ENCODE data around the gene SLC6A18.

Gene SLC6A18

DNA sequence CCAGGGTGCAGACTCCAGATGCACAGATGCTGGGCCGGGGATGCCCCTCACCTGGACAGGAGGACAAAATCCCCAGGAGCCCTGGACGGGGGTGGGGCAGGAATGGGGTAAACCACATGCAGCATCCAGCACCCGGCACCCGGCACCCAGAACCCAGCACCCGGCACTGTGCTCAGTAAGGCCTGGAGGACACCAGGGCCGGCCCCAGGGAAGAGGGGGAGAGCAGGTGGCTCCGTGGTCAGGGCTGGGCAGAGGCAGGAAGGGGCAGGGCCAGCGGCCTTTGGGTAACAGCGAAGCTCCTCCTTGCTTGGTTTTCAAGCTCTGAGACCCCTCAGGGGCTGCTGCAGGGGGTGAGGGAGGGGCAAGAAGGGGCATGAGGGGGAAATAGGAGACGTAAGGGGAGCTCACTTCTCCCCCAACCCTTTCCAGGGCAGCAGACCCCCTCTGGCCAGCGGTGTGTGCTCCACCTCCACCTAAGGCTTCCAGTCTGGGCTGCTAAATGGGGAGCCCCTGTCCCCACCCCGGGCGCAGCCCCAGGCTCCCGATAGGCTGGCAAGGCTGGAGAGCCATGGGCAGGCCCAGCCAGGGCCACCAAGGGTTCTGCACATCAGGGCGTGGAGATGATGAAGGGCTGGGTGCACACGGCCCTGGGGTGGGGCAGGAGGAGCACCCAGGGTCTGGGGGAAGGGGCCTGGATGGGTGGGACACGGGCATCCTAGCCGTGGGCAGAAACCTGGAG is 41.6 kb upstream of the SLC6A18 start:
- Mint-ChIP-seq H3K27ac (no peak overlapping the region), H3K4me3 (no peak overlapping the region), H3K36me3 (ENCODE audit: insufficient read depth) (peaks cover 3% of the 10 kb centered on the region), H3K9me3 (no peaks in the 10 kb centered on the region), H3K4me1 (ENCODE audit: low read depth in 2 of 2) (no peaks in the 10 kb centered on the region), H3K27me3 (peaks cover 16 to 46% of the 10 kb centered on the region in 2 donors)
- ATAC-seq (replicated peaks) (no peak), DNase-seq (no peak)

DNA sequence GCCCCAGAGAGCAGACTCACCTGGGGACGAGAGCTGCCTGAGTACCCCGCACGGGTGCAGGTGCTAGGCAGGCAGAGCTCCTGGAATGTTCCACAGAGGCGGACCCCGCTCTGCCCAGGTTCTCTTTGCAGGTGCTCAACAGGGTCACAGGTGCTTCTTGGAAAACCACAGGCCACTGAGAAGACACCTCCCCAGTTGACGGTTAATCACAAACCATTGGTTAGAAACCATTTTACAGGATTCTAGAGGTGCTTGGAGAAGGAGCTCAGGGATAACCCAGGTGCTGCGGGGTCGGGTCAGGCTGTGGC is 41.1 kb upstream of the SLC6A18 start:
- no peak for ATAC-seq (replicated peaks)
- Mint-ChIP-seq H3K27me3 (peaks cover 21 to 46% of the 10 kb centered on the region in 2 donors), H3K4me3 (no peak overlapping the region), H3K4me1 (ENCODE audit: low read depth in 2 of 2) (no peaks in the 10 kb centered on the region), H3K27ac (no peak overlapping the region), H3K36me3 (ENCODE audit: insufficient read depth) (peaks cover 3% of the 10 kb centered on the region), H3K9me3 (no peaks in the 10 kb centered on the region)
- DNase-seq: no peak

- ATAC-seq (replicated peaks) (no peak), DNase-seq (no peak)
- Mint-ChIP-seq H3K4me3 (no peak overlapping the region), H3K27me3 (peaks cover 25 to 49% of the 10 kb centered on the region in 2 donors), H3K4me1 (ENCODE audit: low read depth in 2 of 2) (no peaks in the 10 kb centered on the region), H3K27ac (no peak overlapping the region), H3K36me3 (ENCODE audit: insufficient read depth) (peaks cover 3% of the 10 kb centered on the region), H3K9me3 (no peaks in the 10 kb centered on the region)
Measured at GRCh38 chr5:1184481-1184880, 40.7 kb upstream of the SLC6A18 start.

- peaks cover 29 to 56% of the 10 kb centered on the region in 2 donors for H3K27me3 Mint-ChIP-seq
- no peaks in the 10 kb centered on the region for H3K9me3 Mint-ChIP-seq
Measured at GRCh38 chr5:1185038-1185627, 40.0 kb upstream of the SLC6A18 start.

DNA sequence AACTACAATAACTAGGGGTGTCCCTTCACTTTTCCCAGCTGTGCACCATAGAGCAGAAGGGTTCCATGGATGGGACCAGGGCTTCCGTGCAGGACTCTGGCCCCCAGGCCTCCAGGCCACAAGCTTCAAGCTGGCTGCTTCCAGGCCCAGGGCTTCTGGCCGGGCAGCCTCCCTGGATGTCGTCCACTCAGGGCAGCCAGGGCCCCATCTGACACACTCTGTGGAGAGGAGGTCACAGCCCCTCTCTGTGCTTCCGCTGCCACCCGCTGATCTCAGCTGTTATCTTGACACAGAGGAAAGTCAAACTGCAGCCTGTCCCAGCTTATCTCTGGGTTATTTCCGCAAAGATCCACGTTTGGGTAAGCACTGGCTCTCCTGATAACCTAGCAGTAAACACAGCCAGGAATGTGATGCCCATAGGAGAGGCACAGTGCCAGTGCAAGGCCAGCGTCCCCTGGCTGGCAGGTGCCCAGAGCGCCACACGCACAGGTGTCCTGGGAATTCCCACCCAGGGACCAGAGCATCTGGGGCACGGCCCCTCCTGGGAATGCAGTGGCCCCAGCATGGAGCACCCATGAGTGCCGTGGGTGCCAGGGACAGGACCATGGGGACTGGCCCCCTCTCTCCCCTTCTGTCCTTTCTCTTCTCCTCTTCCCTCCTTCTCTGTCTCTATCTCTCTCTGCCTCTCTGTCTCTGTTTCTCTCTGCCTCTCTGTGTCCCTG is 39.4 kb upstream of the SLC6A18 start:
- DNase-seq (no peak), ATAC-seq (replicated peaks) (no peak)
- Mint-ChIP-seq H3K27ac (no peak overlapping the region), H3K4me1 (ENCODE audit: low read depth in 2 of 2) (no peaks in the 10 kb centered on the region), H3K36me3 (ENCODE audit: insufficient read depth) (peaks cover 6% of the 10 kb centered on the region), H3K4me3 (no peak overlapping the region), H3K9me3 (no peaks in the 10 kb centered on the region), H3K27me3 (peaks cover 36 to 60% of the 10 kb centered on the region in 2 donors)

More at GRCh38 chr5:1185038-1185627, 40.0 kb upstream of the SLC6A18 start:
- no peak for DNase-seq
- Mint-ChIP-seq H3K4me3 (no peak overlapping the region), H3K36me3 (ENCODE audit: insufficient read depth) (peaks cover 3% of the 10 kb centered on the region), H3K27ac (no peak overlapping the region), H3K4me1 (ENCODE audit: low read depth in 2 of 2) (no peaks in the 10 kb centered on the region)
- ATAC-seq (replicated peaks): no peak

DNA sequence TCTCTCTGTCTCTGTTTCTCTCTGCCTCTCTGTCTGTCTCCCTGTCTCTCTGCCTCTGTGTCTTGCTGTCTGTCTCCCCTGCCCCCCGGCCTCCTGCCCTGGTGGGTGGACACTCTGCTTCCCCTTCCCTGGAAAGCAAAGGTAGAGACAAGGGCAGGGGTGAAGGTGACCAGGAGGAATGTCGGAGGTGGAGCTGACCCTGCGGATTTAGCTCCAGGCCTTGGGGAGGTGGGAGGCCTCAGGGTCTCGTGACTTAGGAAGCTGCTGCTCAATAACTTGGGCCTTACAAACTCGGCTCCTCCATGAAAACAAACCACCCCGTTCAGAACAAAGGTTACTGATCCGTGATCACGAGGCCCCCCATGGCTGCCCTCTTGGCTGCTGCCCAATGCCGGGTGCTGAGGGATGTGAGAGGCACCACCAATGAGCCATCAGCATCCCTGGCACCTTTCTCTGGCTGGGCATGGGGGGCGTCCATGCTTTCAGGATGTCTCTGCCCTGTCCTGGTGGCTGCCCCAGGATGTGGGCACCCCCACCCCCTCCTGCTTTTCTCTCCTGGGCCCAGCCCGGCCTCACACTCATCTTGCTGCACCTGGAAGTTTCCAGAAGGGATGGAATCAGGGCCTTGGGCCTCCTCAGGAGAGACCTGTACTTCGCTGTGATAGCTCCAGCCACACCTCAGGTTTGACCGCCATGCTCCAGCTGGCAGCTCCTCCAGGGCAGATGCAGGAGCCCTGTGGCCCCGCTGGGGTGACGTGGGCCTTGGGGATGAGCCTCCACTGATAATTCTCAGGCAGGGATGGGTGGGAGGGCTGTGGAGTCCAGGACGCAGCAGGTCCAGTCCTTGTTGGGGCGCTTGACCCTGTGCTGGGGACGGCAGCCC is 38.6 kb upstream of the SLC6A18 start:
- peaks cover 6% of the 10 kb centered on the region for H3K36me3 Mint-ChIP-seq (ENCODE audit: insufficient read depth)
- peaks cover 39 to 60% of the 10 kb centered on the region in 2 donors for H3K27me3 Mint-ChIP-seq
- no peak for DNase-seq
- no peak overlapping the region for H3K27ac Mint-ChIP-seq
- no peak for ATAC-seq (replicated peaks)
- H3K9me3 Mint-ChIP-seq: no peaks in the 10 kb centered on the region
- no peaks in the 10 kb centered on the region for H3K4me1 Mint-ChIP-seq (ENCODE audit: low read depth in 2 of 2)
- no peak overlapping the region for H3K4me3 Mint-ChIP-seq

- Mint-ChIP-seq H3K27me3 (peaks cover 47 to 61% of the 10 kb centered on the region in 2 donors), H3K36me3 (ENCODE audit: insufficient read depth) (peaks cover 4% of the 10 kb centered on the region), H3K4me1 (ENCODE audit: low read depth in 2 of 2) (no peaks in the 10 kb centered on the region), H3K27ac (no peak overlapping the region), H3K4me3 (no peak overlapping the region), H3K9me3 (no peaks in the 10 kb centered on the region)
- ATAC-seq (replicated peaks): no peak
- DNase-seq: no peak
Measured at GRCh38 chr5:1187234-1187949, 37.8 kb upstream of the SLC6A18 start.

- no peak for DNase-seq
- peaks cover 3% of the 10 kb centered on the region for H3K36me3 Mint-ChIP-seq (ENCODE audit: insufficient read depth)
- ATAC-seq (replicated peaks): no peak
- H3K27ac Mint-ChIP-seq: no peak overlapping the region
- H3K4me1 Mint-ChIP-seq (ENCODE audit: low read depth in 2 of 2): no peaks in the 10 kb centered on the region
- peaks cover 52 to 67% of the 10 kb centered on the region in 2 donors for H3K27me3 Mint-ChIP-seq
- no peak overlapping the region for H3K4me3 Mint-ChIP-seq
- H3K9me3 Mint-ChIP-seq: no peaks in the 10 kb centered on the region
Measured at GRCh38 chr5:1187950-1188334, 37.2 kb upstream of the SLC6A18 start.

GRCh38 chr5:1188464-1188863 is 36.7 kb upstream of the SLC6A18 start:
- H3K27ac Mint-ChIP-seq: no peak overlapping the region
- peaks cover 54 to 72% of the 10 kb centered on the region in 2 donors for H3K27me3 Mint-ChIP-seq
- H3K36me3 Mint-ChIP-seq (ENCODE audit: insufficient read depth): peaks cover 3% of the 10 kb centered on the region
- ATAC-seq (replicated peaks) (no peak), DNase-seq (no peak)
- no peaks in the 10 kb centered on the region for H3K9me3 Mint-ChIP-seq
- H3K4me1 Mint-ChIP-seq (ENCODE audit: low read depth in 2 of 2): no peaks in the 10 kb centered on the region
- H3K4me3 Mint-ChIP-seq: no peak overlapping the region

DNA sequence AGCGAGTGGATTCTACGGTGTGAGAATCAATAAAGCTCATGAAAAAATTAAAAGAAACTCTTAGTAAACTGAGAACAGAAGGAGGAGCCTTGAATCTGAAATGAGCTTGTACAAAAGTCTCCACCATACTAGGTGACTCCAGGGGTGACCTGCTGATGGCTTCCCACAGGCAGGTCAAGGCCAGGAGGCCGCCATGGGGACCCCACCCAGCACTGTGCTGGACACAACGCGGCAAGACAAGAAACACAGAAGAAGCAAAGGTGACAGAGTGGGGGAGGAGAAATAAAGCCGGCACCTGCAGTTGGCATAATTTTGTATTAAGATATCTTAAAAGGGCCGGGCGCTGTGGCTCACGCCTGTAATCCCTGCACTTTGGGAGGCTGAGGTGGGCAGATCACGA is 35.9 kb upstream of the SLC6A18 start:
- Mint-ChIP-seq H3K9me3 (no peaks in the 10 kb centered on the region), H3K4me3 (no peak overlapping the region), H3K27ac (no peak overlapping the region), H3K36me3 (ENCODE audit: insufficient read depth) (peaks cover 3% of the 10 kb centered on the region), H3K27me3 (peaks cover 54 to 72% of the 10 kb centered on the region in 2 donors), H3K4me1 (ENCODE audit: low read depth in 2 of 2) (no peaks in the 10 kb centered on the region)
- ATAC-seq (replicated peaks) (no peak), DNase-seq (no peak)

DNA sequence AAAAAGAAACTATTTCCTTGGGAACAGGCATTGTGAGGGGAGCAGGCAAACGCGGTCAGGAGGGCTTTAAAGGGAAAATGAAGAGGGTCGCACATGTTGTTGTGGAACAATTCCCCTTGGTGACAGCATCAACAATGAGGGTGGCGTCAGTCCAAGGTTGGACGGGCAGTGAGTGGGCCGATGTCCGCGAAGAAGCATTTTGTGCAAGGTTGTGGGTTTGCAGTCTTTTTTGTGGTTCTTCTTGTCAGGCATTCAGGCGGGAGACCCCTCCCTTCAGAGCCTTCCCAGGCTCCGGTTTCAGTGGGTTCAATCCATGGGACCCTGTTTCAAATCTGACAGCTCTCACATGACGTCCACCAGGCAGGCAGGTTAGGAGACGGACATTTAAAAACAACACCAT is 34.9 kb upstream of the SLC6A18 start:
- DNase-seq (no peak), ATAC-seq (replicated peaks) (no peak)
- Mint-ChIP-seq H3K4me3 (no peak overlapping the region), H3K36me3 (ENCODE audit: insufficient read depth) (peaks cover 3% of the 10 kb centered on the region), H3K27ac (no peak overlapping the region), H3K4me1 (ENCODE audit: low read depth in 2 of 2) (no peaks in the 10 kb centered on the region), H3K27me3 (peaks cover 54 to 72% of the 10 kb centered on the region in 2 donors), H3K9me3 (no peaks in the 10 kb centered on the region)

GRCh38 chr5:1190837-1191239 is 34.3 kb upstream of the SLC6A18 start:
- ATAC-seq (replicated peaks): no peak
- Mint-ChIP-seq H3K27ac (no peak overlapping the region), H3K27me3 (peaks cover 54 to 70% of the 10 kb centered on the region in 2 donors), H3K4me3 (no peak overlapping the region), H3K36me3 (ENCODE audit: insufficient read depth) (peaks cover 3% of the 10 kb centered on the region), H3K9me3 (no peaks in the 10 kb centered on the region), H3K4me1 (ENCODE audit: low read depth in 2 of 2) (no peaks in the 10 kb centered on the region)
- no peak for DNase-seq

Measured in effector memory CD8-positive, alpha-beta T cell (primary cell).